Renal cortex interstitium (tissue), 11 donors: Measurements from ENCODE around the gene EAF2. TPM values are rescaled to one million over a fixed set of nuclear protein-coding genes. Genes with fewer than 3 reads are reported as not detected.
"Not testable (repeated sequence)": the region's sequence is repeated elsewhere in the genome, so short reads cannot be mapped to it uniquely, and the experiment has no call there.

Experiments used
- DNase-seq, 11 donors: peaks; one replicate each; pipeline ENCODE4 v3.0.0-alpha.2; 2013; ENCODE audit warnings: low read depth in 9 of 11, low spot score in 4 of 11; ENCODE audit errors: extremely low read depth in 1 of 11
- polyA plus RNA-seq, 3 donors: library from polyadenylated mRNA; unstranded; fragments of 120-200 nt; gene quantifications; one replicate each; pipeline ENCODE4 v1.2.1, GENCODE V29; 2013; ENCODE audit not compliant: insufficient read length in 3 of 3

EAF2 gene
- polyA plus RNA-seq, 3 donors: 7.8 to 10.3 (median 8.2) TPM

DNA sequence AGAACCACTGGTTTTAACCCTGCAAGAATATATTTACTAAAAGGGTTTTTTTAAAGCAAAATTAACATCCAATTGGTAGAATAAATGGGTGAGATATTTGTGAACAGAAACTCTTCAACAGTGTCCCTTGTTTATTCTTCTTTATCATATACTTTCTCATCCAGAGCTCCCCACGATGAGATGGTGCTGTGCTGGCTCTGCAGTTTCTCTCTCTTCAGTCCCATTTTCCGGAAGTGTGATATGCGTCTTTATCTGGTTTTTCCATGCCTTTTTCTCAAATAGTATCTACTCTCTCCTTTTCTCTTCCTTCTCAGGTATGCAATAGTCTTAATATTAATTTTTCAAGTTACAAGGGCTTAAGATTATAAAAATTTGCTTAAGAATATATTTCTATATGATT, 1.5 kb downstream of the EAF2 start:
- no peak for DNase-seq

GRCh38 chr3:121839962-121840361, 5.0 kb downstream of the EAF2 start:
- no peak for DNase-seq

DNA sequence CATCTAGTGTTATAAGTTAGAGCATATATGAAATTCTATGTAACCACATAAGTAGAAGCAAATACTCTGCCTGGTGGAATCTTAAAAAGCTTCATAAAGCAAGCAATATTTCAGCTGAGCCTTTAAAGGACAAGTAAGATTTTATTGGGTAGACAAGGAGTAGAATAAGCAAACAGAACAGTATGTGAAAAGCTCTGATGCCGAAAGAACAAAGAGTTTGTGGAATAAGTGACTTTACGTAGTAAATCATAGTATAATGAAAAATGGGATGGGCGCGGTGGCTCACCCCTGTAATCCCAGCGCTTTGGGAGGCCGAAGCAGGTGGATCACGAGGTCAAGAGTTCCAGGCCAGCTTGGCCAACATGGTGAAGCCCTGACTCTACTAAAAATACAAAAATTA, 9.9 kb downstream of the EAF2 start:
- no peak for DNase-seq

- DNase-seq: no peak
These were observed 17.2 kb downstream of the EAF2 start for GRCh38 chr3:121852256-121852655.

DNA sequence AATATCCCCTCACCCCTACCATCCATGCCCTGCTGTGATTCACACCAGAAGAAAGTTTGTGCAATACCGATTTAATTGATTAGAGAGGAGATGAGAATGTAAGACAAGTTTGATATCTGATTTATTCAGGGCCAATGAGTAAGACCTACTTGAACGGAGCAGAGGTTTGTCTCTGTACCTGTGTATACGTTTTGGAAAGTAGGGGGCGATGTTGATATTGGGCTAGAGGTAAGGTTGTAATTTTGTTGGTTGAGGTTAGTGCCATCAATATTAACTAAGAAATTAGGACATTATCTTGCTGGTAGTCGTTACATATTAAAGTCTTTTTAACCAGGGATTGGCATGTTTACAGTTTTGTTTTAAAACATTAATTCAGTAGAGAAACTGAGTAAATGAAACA, 20.5 kb downstream of the EAF2 start:
- peak in 3 of 11 donors; percentile 3 to 17 (median 4) for DNase-seq

GRCh38 chr3:121857778-121858177, 22.8 kb downstream of the EAF2 start:
- not testable (repeated sequence) for DNase-seq

DNA sequence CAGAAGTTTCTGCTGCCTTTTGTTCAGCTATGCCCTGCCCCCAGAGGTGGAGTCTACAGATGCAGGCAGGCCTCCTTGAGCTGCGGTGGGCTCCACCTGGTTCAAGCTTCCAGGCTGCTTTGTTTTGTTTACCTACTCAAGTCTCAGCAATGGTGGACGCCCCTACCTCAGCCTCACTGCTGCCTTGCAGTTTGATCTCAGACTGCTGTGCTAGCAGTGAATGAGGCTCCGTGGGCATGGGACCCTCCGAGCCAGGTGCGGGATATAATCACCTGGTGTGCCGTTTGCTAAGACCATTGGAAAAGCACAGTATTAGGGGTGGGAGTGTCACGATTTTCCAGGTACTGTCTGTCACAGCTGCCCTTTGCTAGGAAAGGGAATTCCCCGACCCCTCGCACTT, 28.2 kb downstream of the EAF2 start:
- not testable (repeated sequence) for DNase-seq

- no peak for DNase-seq
These were observed 28.8 kb downstream of the EAF2 start for GRCh38 chr3:121863801-121864200.

GRCh38 chr3:121869736-121870135, 34.7 kb downstream of the EAF2 start:
- no peak for DNase-seq

DNA sequence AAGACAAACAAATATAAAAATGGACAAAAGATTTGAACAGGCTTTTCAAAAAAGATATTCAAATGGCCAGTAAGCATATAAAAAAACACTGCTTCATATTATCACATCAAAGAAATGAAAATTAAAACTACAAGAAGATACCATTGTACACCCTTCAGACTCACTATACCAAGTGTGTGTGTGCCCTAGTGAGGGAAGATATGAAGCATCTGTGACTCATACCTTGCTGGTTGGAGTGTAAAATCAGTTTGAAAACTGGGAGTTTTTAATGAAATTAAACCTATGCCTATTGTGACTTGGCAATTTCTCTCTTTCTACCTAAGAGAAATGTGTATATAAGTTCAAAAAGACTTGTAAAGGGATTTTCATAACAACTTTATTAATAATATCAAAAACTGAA, 35.7 kb downstream of the EAF2 start:
- DNase-seq: no peak

DNA sequence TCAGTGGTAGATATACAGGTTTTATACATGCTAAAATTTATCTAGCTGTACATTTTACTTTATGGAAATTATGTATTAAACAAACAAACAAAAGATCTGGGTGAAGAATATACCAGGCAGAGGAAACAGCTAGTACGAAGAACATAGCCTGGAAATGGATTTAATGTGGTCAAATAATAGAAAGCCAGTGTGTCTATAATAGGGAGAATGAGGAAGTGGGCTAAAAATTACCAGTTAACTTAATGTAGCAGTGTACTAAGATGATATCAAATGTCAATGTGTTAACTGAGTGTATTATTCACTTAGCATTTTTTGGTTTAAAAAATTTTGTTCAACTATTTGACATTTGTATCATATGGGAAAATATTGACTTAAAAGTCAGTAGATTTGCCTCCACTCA, 36.4 kb downstream of the EAF2 start:
- no peak for DNase-seq

DNA sequence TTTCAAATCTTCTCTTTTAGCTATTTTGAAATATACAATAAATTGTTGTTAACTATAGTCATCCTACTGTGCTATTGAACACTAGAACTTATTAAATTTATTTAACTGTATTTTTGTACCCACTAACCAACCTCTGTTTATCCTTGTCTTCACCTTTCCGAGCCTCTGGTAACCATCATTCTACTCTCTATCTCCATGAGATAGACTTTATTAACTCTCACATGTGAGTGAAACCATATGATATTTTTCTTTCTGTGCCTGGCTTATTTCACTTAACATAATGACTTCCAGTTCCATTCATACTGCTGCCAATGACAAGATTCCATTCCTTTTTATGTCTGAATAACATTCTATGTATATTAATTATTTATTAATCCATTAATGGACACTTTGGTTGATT, 43.4 kb downstream of the EAF2 start:
- no peak for DNase-seq

- no peak for DNase-seq
These were observed 48.5 kb downstream of the EAF2 start for GRCh38 chr3:121883507-121883906.

- no peak for DNase-seq
These were observed 50.4 kb downstream of the EAF2 start for GRCh38 chr3:121885386-121885785.

GRCh38 chr3:121894301-121894990, 59.4 kb downstream of the EAF2 start, which contains the start of gene SLC15A2:
TSS of gene SLC15A2 (plus strand) at chr3:121894401. CDS start at chr3:121894477, 76 bp downstream.
- peak in 1 of 11 donors; percentile 14 for DNase-seq

DNA sequence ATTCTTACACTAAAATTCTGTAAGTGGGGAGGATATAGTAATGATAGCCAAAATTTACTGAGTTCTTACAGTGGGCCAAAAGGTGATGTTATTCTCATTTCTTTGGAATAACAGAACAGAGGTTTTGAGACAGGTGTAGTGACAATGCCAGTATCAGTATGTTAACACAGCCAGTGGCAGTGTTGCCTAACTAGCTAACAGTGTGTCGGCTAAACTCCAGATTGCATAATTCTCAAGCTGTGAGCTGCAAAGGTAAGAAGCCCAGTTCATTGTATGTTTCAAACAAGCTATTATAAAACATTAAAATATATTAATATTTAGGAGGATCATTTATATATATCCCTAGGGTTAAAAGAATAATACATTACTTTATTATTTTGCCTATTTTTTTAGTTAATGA, 60.1 kb downstream of the EAF2 start:
- no peak for DNase-seq

- DNase-seq: no peak
These were observed 60.7 kb downstream of the EAF2 start for GRCh38 chr3:121895736-121896135.

GRCh38 chr3:121896823-121897222, 61.8 kb downstream of the EAF2 start:
- DNase-seq: no peak

DNA sequence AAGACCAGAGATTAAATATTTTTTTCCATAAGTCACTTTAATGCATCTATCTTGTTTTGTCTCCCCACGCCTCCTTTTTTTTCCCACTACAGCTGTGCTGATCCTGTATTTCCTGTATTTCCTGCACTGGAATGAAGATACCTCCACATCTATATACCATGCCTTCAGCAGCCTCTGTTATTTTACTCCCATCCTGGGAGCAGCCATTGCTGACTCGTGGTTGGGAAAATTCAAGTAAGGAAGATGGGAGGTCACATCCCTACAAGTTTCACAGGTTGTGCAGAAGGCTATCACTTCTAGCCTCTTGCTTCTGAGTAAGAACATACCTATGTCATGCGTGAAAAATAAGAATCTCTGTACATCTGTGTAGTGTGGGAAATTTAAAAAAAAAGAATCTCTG, 62.3 kb downstream of the EAF2 start:
- no peak for DNase-seq

DNA sequence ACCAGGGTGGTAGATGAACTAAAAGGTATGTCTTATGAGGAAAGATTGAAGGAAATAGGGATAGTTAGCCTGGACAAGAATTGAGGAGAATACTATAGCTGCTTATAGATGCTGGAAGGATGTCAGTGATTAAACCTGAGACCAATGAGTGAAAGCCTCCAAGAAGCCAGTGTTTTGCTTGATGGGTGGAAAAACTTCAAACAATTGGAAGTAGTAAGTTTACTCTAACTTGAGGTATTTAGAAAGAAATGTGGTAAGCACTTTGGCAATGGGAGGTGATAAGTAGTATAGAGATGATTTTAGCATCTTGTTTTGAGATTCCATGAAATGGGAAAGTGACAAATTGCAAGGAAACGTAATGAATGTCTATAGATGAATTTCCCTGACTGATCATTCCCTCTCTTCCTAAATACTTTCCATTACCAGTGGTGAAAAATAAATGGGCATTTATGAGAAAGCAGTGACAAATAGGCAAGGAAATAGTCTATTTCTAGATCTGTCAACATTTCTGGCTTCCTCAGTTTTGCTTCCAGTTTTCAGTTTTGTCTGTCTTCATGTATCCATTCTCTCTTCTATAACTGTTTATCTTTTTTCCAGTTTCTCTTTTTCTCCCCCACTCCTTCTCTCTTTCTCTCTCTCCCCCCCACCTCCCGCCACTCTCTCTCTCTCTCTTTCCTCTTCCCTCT, 78.4 kb downstream of the EAF2 start:
- no peak for DNase-seq
